Measurements from ENCODE around the gene RSBN1.
A peak's percentile ranks its signal among the peaks of the same experiment; 100 is the strongest.

Gene RSBN1

DNA sequence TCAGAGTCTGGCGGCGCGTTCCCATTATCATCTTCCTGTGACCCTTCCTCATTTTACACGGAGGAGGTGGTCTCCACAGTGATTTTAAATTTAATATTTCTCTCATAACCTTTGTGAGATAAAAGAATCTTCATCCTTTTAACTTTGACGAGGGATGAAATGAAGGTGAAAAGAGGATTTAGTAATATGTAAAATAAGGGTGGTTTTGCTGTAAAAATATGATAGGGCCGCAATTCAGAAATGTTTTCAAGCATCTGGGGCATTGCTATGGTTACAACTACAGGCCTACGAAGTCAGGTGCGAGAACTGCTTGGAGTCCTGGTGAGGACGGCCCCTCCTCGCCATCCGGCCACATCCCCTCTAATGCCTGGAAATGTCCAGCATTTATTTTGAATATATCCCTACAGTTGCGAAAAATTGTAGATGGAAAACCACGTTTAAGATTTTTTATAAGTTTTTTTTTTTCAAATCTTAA, 422 bp upstream of the RSBN1 start:
- peak overlapping the region; percentile 27 for H3K9ac ChIP-seq (ENCODE audit: insufficient read length, low read depth)
- no peaks in the 10 kb centered on the region for H3K9me3 ChIP-seq (ENCODE audit: insufficient read depth, low read length)
- DNase-seq (ENCODE audit: low read depth, low spot score): peak; percentile 11
- H3K4me3 ChIP-seq (ENCODE audit: insufficient read length, low read depth): peak overlapping the region; percentile 34
- no peaks in the 10 kb centered on the region for H3K27me3 ChIP-seq (ENCODE audit: insufficient read depth, insufficient read length)
- TF ChIP-seq SUZ12 (IDR thresholded peaks at IDR 0.05; ENCODE audit: extremely low read depth, insufficient read depth, insufficient read length) (no peak), ZNF274 (IDR thresholded peaks at IDR 0.05; ENCODE audit: low read depth, low read length) (no peak), YY1 (IDR thresholded peaks at IDR 0.05; ENCODE audit: insufficient read depth, insufficient read length) (no peak)
- no peaks in the 10 kb centered on the region for H3K4me1 ChIP-seq (ENCODE audit: insufficient read depth, insufficient read length)
- H3K36me3 ChIP-seq (ENCODE audit: insufficient read depth, insufficient read length, low read length): no peaks in the 10 kb centered on the region

DNA sequence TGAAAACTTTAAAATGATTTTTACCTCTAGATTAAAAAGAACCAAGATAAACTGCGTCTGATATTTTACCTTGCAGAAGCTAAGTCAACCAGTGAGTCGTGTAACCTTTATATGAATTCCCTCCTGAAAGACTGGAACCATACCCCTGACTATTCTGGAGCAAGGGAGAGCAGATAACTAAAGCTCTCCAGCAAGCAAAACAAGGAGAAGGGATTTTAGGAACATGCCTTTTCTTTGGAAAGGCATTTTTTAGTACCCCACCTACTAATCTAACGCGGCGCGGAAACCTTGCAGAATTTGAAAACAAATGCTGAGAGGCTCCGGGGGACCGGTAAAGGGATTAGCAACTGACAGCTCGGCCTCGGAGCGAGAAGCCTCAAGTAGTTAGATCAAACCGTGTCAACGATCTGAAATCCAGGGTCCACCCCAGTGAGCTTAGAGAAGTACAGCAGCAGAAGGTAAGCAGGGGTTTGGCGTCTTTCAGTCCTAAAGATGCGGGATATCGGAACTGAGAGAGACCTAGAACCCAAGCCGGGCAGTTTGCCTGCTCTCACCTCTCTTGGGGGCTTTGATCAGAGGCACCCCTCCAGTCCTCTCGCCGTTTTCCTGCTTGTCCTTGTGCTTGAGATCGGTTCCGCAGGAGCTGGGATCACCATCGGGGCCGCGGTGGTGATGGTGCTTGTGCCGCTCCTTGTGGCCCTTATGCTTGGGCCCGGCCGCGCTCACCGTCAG, 954 bp downstream of the RSBN1 start:
- Histone ChIP-seq H3K9ac (ENCODE audit: insufficient read length, low read depth) (peak overlapping the region; percentile 98), H3K9me3 (ENCODE audit: insufficient read depth, low read length) (no peaks in the 10 kb centered on the region), H3K4me3 (ENCODE audit: insufficient read length, low read depth) (peak overlapping the region; percentile 97), H3K27me3 (ENCODE audit: insufficient read depth, insufficient read length) (no peaks in the 10 kb centered on the region), H3K36me3 (ENCODE audit: insufficient read depth, insufficient read length, low read length) (no peaks in the 10 kb centered on the region), H3K4me1 (ENCODE audit: insufficient read depth, insufficient read length) (no peaks in the 10 kb centered on the region)
- DNase-seq (ENCODE audit: low read depth, low spot score): peak; percentile 52
- TF ChIP-seq SUZ12 (IDR thresholded peaks at IDR 0.05; ENCODE audit: extremely low read depth, insufficient read depth, insufficient read length) (no peak), YY1 (IDR thresholded peaks at IDR 0.05; ENCODE audit: insufficient read depth, insufficient read length) (no peak), ZNF274 (IDR thresholded peaks at IDR 0.05; ENCODE audit: low read depth, low read length) (no peak)

DNA sequence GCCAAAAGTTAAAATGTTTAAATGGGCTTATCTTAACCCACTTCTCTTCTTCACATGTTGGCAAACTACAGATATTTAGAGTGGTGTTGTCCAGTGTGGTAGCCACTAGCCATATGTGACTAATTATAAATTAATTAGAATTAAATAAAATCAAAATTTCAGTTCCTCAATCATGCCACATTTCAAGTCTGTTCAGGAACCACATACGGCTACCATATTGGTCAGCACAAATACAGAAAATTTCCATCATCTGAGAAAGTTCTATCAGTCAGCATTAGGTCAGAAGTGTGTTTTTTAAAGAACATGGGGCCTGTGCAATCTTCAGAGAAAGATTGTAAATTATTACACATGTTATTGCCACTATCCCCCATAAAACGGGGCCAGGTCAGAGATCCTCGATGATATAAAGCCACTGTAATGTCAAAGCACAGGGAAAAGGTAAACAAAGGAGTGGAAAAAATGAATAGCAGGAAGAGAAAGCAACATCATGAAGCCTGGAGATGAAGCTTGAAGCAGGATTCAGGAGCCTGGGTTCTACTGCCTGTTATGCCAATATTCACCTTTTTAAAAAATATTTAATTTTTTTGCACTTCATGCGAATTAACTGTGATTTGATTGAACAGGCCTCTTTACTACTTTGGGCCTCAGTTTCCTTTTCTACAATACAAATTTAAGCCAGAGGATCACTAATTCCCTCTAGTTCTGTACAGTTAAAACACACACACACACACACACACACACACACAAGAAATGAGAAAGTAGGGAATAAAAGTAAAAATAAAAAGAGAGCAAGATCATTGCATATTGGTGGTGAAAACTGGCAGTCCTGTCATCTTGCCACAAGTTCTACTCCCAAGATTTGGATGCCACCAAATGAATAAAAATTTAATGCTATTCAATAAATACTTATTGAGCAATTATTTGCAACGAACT, 2.3 kb downstream of the RSBN1 start:
- Histone ChIP-seq H3K4me3 (ENCODE audit: insufficient read length, low read depth) (peak overlapping the region; percentile 97), H3K9me3 (ENCODE audit: insufficient read depth, low read length) (no peaks in the 10 kb centered on the region), H3K4me1 (ENCODE audit: insufficient read depth, insufficient read length) (no peaks in the 10 kb centered on the region), H3K9ac (ENCODE audit: insufficient read length, low read depth) (no peak overlapping the region), H3K36me3 (ENCODE audit: insufficient read depth, insufficient read length, low read length) (no peaks in the 10 kb centered on the region), H3K27me3 (ENCODE audit: insufficient read depth, insufficient read length) (no peaks in the 10 kb centered on the region)
- TF ChIP-seq YY1 (IDR thresholded peaks at IDR 0.05; ENCODE audit: insufficient read depth, insufficient read length) (no peak), SUZ12 (IDR thresholded peaks at IDR 0.05; ENCODE audit: extremely low read depth, insufficient read depth, insufficient read length) (no peak), ZNF274 (IDR thresholded peaks at IDR 0.05; ENCODE audit: low read depth, low read length) (no peak)
- no peak for DNase-seq (ENCODE audit: low read depth, low spot score)

DNA sequence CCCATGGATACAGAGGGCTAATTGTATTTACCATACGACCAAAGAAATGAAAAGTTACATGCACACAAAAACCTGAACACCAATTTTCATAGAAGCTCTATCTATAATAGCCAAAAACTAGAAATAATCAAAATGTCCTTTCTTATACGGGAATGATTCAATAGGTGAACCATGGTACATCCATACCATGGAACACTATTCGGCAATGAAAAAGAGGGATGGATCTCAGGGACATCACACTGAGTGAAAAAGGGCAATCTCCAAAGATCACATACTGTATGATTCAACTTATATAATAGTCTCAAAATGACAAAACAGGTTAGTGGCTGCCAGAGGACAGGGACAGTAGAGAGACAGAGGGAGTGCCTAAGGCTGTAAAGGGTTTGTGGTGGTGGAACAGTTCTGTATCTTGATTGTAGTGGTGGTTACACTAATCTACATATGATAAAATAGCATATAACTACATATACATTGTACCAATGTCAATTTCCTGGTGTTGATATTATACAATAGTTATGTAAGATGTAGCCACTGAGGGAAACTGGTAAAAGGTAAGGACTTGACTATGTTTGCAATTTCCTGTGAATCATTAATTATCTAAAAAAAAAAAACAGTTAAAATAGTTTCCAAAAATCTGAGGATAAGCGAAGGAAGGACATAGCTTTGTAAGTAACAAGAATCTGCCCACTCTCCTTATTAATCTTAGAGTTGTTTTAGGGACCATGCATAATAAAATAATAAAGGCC, 3.7 kb downstream of the RSBN1 start:
- TF ChIP-seq SUZ12 (IDR thresholded peaks at IDR 0.05; ENCODE audit: extremely low read depth, insufficient read depth, insufficient read length) (no peak), YY1 (IDR thresholded peaks at IDR 0.05; ENCODE audit: insufficient read depth, insufficient read length) (no peak), ZNF274 (IDR thresholded peaks at IDR 0.05; ENCODE audit: low read depth, low read length) (no peak)
- no peaks in the 10 kb centered on the region for H3K9me3 ChIP-seq (ENCODE audit: insufficient read depth, low read length)
- H3K27me3 ChIP-seq (ENCODE audit: insufficient read depth, insufficient read length): no peaks in the 10 kb centered on the region
- no peak for DNase-seq (ENCODE audit: low read depth, low spot score)
- no peak overlapping the region for H3K4me3 ChIP-seq (ENCODE audit: insufficient read length, low read depth)
- no peak overlapping the region for H3K9ac ChIP-seq (ENCODE audit: insufficient read length, low read depth)
- no peaks in the 10 kb centered on the region for H3K4me1 ChIP-seq (ENCODE audit: insufficient read depth, insufficient read length)
- no peaks in the 10 kb centered on the region for H3K36me3 ChIP-seq (ENCODE audit: insufficient read depth, insufficient read length, low read length)

DNA sequence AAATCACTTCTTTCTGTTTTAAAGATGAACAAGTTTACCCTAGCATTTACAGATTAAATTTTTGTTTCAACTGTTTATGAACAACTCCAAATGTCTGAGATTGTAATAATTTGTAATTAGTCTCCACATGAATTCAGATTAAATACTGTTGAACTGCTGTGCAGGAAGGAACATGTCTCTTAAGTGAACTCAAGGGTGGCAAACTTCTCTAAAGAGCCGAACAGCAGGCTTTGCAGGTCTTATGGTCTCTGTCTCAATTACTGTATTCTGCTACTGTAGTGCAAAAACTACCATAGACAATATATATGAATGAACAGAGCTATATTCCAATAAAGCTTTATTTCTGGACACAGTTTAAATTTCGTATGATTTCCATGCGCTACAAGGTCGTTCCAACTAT, 6.6 kb downstream of the RSBN1 start:
- DNase-seq (ENCODE audit: low read depth, low spot score): no peak
- Histone ChIP-seq H3K4me3 (ENCODE audit: insufficient read length, low read depth) (no peak overlapping the region), H3K4me1 (ENCODE audit: insufficient read depth, insufficient read length) (no peaks in the 10 kb centered on the region), H3K27me3 (ENCODE audit: insufficient read depth, insufficient read length) (no peaks in the 10 kb centered on the region), H3K9me3 (ENCODE audit: insufficient read depth, low read length) (no peaks in the 10 kb centered on the region), H3K9ac (ENCODE audit: insufficient read length, low read depth) (no peak overlapping the region), H3K36me3 (ENCODE audit: insufficient read depth, insufficient read length, low read length) (no peaks in the 10 kb centered on the region)
- TF ChIP-seq YY1 (IDR thresholded peaks at IDR 0.05; ENCODE audit: insufficient read depth, insufficient read length) (no peak), SUZ12 (IDR thresholded peaks at IDR 0.05; ENCODE audit: extremely low read depth, insufficient read depth, insufficient read length) (no peak), ZNF274 (IDR thresholded peaks at IDR 0.05; ENCODE audit: low read depth, low read length) (no peak)

DNA sequence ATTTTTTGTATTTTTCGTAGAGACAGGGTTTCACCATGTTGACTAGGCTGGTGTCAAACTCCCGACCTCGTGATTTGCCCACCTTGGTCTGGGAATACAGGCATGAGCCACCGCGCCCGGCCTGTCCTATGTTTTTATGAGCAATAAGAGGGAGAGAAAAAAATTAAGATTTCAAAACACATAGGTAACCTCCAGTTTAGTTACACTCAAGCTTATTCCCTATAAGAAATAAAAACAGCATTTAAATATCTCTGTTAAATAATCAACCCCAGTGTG, 7.1 kb downstream of the RSBN1 start:
- no peak for DNase-seq (ENCODE audit: low read depth, low spot score)
- Histone ChIP-seq H3K4me3 (ENCODE audit: insufficient read length, low read depth) (no peak overlapping the region), H3K9ac (ENCODE audit: insufficient read length, low read depth) (no peak overlapping the region), H3K4me1 (ENCODE audit: insufficient read depth, insufficient read length) (no peaks in the 10 kb centered on the region), H3K9me3 (ENCODE audit: insufficient read depth, low read length) (no peaks in the 10 kb centered on the region), H3K36me3 (ENCODE audit: insufficient read depth, insufficient read length, low read length) (no peaks in the 10 kb centered on the region), H3K27me3 (ENCODE audit: insufficient read depth, insufficient read length) (no peaks in the 10 kb centered on the region)
- TF ChIP-seq ZNF274 (IDR thresholded peaks at IDR 0.05; ENCODE audit: low read depth, low read length): no peak
- no peak for TF ChIP-seq SUZ12 (IDR thresholded peaks at IDR 0.05; ENCODE audit: extremely low read depth, insufficient read depth, insufficient read length)
- TF ChIP-seq YY1 (IDR thresholded peaks at IDR 0.05; ENCODE audit: insufficient read depth, insufficient read length): no peak
